ENCODE results near the gene NOTCH3.

GRCh38 chr19:15237759-15238638, 37.2 kb upstream of the NOTCH3 start:
- TF ChIP-seq CTCF (IDR thresholded peaks at IDR 0.05) (no peak), POLR2A (IDR thresholded peaks at IDR 0.05) (no peak)
